CD4-positive, alpha-beta T cell treated with Interleukin-17A for 4 hours (primary cell): ENCODE results near the gene TMEM45B.
"Not testable (repeated sequence)": the region's sequence is repeated elsewhere in the genome, so short reads cannot be mapped to it uniquely, and the experiment has no call there.

ENCODE experiments used
- DNase-seq: peaks from one replicate; pipeline ENCODE4 v3.0.0-alpha.2; 2020; ENCODE audit warnings: mixed read lengths

The TMEM45B gene

DNA sequence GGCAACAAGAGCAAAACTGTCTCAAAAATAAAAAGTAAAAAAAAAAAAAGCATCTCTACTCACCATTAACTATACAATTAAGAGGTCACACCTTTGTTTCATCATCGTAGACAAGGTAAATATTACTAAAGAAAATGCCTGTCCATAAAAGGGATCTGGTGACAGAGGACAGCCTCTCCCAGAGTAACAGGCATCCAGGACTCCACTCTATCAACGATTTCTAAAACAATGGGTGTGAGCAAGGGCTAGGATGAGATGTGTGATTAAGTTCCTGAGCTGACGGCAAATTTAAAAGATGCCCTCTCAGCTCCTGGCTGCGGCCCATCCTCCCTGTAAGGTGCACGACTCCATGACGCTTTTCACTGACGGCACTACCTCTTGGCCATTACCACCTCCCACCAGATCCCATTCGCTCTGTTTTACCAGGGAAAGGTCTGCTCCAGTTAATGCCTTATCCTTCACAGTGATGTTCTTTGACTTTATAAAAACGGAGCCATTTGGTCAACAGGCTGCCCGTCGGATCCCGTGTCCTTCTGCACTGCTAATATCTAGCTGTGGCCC, 2.3 kb upstream of the TMEM45B start:
- no peak for DNase-seq

DNA sequence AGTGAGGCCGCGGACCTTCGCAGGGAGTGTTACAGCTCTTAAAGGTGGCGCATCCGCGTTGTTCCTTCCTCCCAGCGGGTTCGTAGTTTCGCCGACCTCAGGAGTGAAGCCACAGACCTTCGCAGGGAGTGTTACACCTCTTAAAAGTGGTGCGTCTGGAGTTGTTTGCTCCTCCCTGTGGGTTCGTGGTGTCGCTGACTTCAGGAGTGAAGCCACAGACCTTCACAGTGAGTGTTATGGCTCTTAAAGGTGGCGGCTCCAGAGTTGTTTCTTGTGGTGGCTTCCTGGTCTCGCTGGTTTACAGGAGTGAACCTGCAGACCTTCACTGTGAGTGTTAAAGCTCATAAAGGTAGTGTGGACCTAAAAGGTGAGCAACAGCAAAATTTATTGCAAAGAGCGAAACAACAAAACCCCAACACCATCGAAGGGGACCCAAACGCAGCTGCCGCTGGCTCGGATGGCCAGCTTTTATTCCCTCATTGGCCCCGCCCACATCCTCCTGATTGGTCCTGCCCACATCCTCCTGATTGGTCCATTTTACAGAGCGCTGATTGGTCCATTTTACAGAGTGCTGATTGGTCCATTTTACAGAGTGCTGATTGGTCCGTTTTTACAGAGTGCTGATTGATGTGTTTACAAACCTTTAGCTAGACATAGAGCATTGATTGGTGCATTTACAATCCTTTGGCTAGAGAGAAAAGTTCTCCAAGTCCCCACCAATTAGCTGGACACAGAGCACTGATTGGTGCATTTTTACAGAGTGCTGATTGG, 1.2 kb upstream of the TMEM45B start:
- peak; percentile 80 for DNase-seq

DNA sequence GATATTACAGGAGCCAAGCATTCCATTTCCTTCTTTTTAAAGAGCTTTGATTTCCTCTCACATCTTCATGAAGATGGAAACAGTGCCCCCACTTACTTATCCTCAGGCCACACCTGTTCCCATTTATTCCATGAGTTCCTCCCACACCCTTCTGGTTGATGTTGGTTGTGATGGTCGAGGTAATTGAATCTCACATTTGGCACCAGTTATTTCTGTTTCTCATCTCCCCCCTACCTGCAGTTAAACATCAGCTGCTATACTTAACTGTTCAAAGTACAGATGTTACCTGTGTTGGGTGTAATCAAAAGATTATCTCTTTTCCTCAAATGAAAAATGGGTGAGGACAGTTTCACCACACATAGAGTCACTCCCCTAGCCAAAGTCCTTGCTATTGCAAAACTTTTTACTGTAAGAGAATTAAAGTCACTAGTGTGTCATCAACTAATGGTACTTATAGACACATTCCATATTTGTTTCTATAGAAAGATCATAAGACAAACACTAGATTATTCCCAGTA, 1.9 kb downstream of the TMEM45B start:
- no peak for DNase-seq

DNA sequence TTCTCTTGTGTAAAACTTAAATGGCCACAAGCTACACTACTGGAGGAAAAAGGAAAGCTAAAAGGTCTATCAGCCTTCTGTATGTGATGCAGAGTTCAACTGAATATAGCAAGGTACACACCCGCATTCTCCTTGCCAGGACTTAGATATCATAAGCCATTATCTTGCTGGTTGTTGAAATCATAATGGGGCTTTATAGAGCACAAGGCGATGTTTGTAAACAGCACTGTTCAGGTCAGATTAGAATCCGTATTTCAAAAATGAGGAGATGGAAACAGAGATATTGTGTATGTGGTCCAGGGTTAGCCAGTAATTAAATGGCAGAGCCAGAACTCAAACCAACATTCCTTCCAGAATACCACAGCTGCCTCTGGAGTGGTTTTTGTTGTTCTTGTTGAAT, 2.6 kb downstream of the TMEM45B start:
- DNase-seq, result not testable (repeated sequence)

DNA sequence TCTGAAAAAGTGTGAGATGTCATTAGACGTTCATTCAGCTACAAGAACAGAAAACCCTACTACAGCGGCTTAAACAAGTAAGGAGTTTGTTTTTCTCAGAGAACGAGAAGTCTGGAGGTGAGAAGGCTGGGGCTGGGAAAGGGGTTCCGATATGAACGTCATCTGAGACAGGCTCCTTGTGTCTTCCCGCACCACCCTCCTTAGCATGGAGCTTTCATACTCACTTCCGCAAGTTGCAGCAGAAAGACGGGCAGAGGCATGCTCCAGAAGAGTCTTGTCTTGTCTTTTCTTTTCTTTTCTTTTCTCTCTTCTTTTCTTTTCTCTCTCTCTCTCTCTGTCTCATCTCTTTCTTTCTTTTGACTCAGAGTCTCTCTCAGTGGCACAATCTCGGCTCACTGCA, 3.6 kb downstream of the TMEM45B start:
- no peak for DNase-seq

DNA sequence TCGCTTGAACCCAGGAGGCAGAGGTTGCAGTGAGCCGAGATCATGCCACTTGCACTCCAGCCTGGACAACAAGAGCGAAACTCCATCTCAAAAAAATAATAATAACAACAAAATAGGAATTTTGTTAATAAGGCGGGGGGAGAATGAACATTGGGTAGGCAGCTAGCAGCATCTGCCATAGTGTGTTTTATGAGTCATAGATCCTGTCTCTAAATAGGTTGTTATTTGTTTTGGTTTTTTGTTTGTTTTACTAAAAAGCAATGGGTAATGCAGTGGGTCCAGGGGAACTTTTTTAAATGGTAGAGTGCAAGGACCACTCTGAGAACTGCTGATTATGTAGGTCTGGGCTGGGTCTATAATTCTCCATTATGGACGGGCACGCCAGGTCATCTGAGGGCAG, 4.6 kb downstream of the TMEM45B start:
- not testable (repeated sequence) for DNase-seq

DNA sequence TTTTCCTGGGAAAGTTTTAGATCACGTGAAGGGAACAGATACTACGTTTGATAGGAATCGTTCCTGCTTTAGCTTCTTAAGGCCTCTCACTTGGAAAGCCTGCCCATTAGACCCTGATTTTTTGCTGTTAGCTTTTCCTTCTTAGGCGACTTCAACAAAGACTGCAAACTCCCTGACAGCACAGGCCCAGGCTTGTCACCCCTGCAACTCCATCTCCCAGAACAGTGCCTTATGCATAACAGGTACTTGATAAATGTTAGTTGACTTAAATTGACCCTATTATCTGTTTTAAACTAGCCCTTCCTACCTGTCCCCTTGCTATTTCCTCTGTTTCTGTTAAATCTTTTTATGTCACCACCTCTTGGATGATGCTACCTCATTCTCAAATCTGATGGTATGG, 7.6 kb downstream of the TMEM45B start:
- DNase-seq, result not testable (repeated sequence)

DNA sequence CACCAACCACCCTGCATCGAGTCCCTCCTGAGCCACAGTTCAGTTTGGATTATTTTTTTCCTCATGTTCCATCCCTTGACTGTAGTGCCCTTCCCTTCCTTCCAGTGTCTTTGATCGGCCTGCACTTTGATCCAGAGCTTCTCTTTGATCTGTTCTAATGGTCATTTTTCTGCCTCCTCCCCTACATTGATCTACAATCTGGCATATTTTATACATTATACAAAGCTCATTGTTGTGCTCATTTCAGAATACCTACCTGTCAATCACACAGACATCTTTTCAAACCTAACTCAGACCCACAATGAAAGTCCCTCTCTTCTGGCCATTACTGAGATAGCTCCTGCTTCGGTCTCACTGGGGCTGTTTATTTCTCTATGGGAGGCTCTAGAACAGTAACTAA, 8.2 kb downstream of the TMEM45B start:
- DNase-seq, result not testable (repeated sequence)

DNA sequence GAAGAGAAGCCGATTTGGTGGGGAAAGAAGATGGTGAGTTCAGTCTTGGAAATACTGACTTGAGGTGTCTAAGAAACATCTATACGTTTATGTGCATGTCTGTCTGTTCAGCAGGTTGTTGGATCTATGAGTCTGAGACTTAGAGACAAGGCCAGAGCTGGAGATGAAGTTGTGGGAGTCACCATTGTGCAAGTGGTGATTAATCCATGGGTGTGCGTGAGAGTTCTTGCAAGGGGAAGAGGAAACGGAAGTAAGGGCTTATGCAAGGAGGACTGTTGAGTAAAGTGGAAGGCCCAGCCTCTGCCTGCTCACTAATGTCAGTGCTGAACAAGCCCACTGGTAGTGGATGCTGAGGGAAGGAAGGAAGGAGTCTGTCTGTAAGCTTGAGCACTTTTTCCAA, 9.7 kb downstream of the TMEM45B start:
- no peak for DNase-seq

DNA sequence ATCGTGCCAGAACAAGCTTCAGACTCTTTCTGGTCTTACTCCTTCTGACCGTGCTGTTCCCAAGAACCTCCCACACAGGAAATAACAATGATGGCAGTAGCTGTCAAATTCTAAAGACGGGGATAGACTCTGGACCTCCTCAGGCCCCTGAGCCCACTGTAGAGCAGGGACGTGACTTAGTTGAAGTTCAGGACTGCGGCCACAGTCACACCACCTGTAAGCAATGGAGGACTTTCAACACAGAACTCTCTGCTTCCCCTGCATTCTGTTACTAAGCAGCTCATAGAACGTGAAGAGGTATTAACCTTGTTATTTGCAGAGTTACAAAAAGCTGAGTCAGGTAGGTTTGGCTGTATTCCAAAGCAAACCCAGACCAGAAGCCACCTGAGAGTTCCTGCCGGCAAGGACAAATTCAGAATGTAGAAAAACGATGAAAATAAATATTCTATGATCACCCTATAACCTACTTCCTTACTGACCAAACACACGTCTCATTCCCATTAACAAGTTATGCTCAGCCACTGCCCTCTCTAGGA, 12.7 kb downstream of the TMEM45B start:
- DNase-seq, result peak; percentile 15

DNA sequence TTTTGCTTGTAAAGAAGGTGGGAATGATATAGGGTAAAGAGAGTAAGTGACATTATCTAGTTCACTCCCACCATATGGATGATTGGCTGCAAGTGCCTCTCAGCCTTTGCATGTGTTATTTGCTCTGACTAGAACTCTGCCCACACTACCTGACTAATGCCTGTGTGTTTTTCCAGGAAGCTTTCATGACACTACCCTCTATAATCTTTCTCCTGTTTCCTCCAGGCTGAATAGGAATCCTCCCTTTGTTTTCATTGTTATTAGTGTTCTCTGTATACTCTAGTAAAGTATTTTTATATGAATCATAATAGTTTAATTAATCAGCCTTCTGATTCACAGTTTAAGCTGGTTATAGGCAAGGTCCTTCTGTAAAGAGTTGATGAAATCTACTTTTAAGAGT, 13.8 kb downstream of the TMEM45B start:
- DNase-seq, result not testable (repeated sequence)

DNA sequence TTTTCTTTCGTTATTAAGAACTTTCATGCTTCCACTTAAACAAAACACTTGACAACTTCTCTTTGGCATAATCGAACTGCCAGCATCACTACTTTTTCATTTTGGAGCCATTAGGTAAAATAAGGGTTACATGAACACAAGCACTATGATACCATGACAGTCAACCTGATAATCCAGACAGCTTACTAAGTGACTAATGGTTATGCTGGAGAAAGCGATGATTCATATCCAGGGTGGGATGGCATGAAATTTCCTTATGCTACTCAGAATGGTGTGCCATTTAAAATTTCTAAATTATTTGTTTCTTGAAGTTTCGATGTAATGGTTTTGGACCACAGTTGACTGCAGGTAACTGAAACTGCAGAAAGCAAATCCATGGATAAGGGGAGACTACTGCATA, 15.6 kb downstream of the TMEM45B start:
- DNase-seq, result not testable (repeated sequence)

DNA sequence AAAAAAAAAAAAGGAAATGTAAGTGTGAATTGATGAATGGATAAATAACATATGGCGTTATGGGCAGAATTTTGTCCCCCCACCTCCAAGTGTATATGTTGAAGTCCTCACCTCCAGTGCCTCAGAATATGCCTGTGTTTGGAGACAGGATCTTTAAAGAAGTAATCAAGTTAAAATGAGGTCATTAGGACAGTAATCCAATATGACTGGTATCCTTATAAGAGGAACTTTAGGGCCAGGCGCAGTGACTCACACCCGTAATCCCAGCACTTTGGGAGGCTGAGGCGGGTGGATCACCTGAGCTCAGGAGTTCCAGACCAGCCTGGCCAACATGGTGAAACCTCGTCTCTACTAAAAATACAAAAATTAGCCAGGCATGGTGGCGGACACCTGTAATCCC, 17.6 kb downstream of the TMEM45B start:
- DNase-seq, result not testable (repeated sequence)

DNA sequence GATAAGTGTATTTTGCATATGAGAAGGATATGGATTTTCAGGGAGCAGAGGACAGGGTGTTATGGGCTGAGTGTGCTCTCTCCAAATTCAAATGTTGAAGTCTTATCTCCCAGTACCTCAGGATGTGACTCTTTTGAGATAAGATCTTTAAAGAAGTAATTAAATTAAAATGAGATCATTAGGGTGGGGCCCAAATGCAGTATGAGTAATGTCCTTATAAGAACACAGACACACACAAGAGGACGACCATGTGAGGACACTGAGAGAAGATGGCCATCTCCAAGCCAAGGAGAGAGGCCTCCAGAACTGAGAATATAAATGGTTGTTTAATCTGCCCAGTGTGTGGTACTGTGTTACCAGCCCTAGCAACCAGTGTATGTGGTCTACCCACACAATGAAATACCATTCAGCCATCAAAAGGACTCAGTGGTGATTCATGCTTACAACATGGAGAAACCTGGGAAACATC, 20.8 kb downstream of the TMEM45B start:
- DNase-seq, result not testable (repeated sequence)

DNA sequence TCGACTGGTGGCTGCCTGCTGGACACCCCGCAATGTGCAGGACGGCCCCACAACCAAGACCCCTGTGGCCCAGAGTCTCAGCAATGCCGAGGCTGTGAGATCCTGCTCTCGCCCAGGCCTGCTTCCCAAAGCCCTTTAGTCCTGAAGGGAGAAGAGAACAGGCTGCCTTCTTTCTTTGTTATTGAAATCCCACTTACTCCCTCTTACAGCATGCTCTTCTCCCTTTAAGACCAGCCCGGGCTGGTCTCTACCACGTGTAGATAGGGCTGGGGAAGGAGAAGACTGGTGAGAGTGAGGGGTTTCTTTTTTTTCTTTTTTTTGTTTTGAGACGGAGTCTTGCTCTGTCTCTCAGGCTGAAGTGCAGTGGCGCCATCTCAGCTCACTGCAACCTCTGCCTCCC, 21.3 kb downstream of the TMEM45B start:
- no peak for DNase-seq

DNA sequence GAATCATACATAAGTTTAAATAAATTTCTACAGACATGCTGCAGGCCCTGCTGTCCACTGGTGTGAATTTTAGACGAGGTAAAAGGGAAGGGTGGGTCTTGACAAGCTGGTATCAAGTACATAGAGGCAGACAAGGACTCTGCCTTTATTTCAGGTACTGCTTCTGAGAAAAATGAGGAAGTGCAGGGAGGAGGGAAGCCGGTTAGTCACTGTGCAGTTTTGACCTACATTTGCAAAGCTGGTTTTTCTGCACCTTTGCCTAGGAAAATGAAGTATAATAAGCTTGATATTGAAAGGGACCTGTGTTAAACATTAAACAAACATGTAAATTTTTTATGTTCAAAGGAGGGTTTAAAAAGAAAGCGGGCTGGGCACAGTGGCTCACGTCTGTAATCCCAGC, 24.6 kb downstream of the TMEM45B start:
- DNase-seq, result peak; percentile 31

DNA sequence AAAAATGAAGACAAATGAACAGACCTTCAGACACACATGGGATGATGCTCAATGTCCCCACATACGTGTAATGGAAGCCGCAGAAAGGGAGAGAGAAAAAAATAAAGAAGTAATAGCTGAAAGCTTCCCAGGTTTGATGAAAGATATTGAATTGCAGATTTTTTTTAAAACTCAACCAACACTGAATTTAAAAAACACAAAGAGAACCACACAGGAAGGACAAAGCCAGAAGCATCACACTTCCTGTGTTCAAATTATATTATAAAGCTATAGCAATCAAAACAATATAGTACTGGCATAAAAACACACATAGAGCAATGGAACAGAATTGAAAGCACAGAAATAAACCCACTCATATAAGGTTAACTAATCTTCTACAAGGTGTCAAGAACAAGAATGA, 26.5 kb downstream of the TMEM45B start:
- no peak for DNase-seq

DNA sequence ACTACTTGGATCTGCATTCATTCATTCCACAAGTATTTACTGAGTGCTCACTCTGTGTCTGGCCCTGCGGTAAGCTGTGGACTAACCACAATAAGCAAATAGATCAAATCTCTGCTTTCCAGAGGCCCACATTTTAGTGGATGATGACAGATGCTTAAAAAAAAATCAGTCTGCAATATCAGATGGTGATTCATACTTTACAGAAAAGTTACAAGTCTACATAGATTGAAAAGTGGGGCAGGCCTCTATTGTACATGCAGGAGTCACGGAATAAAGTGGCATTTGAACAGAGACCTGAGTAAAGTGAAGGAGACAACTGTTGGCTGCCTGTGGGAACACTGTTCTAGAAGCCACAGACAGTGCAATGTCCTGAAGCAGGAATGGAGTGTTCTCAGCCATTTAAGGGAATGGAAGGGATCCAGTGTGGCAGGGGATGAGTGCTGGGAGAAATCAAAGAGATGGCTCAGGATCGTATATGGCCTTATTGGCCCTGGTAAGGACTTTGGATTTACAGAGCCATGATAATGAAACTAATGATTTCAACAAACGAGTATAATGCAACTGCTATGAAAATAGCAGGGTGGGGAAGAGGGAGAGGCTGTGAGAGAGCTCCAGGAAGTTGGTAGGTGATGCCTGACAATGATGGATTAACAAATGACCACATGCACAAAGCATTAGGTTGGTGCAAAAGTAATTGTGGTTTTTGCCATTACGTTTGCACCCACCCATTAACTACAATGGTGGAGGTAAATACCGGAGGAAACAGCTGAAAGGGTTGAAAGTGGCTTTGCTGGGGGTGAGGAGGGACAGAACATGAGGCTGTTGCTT, 31.1 kb downstream of the TMEM45B start:
- peak; percentile 39 for DNase-seq

DNA sequence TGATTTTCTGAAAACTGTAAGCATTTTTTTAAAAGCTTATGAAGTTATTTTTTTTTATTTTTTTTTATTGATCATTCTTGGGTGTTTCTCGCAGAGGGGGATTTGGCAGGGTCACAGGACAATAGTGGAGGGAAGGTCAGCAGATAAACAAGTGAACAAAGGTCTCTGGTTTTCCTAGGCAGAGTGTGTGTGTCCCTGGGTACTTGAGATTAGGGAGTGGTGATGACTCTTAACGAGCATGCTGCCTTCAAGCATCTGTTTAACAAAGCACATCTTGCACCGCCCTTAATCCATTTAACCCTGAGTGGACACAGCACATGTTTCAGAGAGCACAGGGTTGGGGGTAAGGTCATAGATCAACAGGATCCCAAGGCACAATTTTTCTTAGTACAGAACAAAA, 31.7 kb downstream of the TMEM45B start:
- DNase-seq, result not testable (repeated sequence)

DNA sequence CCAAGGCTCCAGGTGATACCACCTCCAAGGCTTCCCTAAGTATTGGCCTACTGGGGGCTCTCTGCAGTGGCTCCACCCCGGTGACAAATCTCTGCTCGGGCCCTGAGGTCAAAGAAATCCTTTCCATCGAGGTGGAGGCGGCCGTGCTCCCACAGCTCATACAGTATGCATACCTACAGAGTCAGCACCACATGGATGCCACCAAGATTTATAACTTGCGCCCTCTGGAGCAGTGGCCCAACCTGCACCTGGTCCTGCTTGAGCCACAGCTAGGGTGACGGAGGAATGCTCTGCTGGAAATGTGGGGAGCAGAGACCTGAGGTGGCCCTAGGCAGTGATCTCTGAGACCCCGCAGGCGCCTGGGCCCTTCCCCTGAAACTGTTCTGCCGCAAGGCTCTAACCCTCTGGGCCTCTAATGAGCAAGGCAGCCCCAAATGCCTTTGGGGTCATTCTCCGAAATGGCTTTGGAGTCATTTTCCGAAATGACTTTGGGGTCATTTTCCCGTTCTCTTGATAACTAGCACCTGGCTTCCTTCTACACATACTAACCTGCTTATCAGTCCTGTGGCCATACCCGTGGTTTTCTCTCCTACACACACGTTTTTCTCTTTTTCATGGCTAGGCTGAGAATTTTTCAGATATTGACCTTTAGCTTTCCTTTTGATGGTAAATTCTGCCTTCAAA, 33.9 kb downstream of the TMEM45B start:
- DNase-seq, result no peak

DNA sequence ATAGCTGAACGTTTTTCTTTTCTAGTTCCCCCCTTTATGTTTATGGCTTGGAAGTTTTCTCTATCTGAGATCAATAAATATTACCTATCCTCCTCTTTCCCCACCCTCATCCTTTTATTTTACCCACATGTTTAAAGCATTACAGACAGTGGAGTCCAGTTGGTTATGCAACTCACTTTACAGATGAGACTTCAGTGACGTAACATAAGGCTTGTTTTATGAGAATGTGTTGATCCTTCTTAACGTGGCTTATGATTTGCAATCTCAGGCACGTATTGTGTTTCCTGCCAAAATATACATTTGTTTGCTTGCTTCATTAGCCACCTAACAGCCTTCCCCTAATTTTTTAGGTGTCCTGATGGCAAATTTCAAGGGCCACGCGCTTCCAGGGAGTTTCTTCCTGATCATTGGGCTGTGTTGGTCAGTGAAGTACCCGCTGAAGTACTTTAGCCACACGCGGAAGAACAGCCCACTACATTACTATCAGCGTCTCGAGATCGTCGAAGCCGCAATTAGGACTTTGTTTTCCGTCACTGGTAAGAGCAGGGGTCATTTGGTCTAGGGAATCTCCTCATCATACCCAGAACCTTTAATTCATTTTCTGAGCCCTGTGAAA, 36.6 kb downstream of the TMEM45B start:
- DNase-seq, result no peak
